GM12801 (cell line): ENCODE results near the gene PRSS22.

Source experiments
- TF ChIP-seq, protein P1 (sequence below): IDR thresholded peaks from one replicate; pipeline ENCODE4 v1.5.1; 2011; ENCODE audit warnings: control low read depth; ENCODE audit not compliant: insufficient read length; ENCODE audit errors: extremely low read depth

Gene PRSS22

DNA sequence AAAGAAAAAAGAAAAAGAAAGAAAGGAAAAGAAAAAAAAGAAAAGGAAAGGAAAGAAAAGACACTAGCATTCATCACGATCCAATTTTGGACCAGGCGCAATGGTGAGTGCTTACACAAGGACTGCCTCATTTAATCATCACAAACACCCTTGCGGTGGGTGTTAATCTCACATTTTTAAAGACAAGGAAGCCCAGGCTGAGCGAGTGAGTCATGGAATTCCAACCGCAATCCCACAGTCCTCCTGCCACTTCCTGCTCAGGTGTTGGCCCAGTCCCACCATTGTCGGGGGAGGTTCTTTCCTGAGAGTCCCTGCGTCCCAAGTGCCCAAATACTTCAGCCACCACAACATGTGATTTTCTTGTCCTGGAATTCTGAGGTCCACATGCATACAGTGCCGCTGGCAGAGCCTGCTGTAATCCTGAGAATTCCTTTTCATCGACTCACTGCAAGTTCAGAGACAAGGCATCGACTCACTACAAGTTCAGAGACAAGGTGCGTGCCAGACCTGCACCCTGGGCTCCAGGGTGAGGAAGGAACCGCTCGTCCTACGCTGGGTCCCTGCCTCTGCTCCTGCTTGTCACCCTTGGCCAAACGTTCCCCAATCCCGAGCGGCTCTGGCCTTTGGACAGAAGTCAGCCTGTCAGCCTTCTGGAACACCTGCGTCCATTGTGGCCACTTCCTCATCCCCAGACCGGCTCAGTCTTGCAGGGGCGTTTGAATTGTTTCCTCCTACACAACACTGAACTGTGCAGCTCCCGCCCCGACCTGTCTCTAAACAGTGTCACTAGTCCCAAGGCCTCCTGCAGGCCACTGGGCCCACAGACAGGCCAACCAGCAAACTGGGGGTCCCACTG, 22.1 kb downstream of the PRSS22 start:
- TF ChIP-seq, protein P1, sequence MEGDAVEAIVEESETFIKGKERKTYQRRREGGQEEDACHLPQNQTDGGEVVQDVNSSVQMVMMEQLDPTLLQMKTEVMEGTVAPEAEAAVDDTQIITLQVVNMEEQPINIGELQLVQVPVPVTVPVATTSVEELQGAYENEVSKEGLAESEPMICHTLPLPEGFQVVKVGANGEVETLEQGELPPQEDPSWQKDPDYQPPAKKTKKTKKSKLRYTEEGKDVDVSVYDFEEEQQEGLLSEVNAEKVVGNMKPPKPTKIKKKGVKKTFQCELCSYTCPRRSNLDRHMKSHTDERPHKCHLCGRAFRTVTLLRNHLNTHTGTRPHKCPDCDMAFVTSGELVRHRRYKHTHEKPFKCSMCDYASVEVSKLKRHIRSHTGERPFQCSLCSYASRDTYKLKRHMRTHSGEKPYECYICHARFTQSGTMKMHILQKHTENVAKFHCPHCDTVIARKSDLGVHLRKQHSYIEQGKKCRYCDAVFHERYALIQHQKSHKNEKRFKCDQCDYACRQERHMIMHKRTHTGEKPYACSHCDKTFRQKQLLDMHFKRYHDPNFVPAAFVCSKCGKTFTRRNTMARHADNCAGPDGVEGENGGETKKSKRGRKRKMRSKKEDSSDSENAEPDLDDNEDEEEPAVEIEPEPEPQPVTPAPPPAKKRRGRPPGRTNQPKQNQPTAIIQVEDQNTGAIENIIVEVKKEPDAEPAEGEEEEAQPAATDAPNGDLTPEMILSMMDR, result no peak

DNA sequence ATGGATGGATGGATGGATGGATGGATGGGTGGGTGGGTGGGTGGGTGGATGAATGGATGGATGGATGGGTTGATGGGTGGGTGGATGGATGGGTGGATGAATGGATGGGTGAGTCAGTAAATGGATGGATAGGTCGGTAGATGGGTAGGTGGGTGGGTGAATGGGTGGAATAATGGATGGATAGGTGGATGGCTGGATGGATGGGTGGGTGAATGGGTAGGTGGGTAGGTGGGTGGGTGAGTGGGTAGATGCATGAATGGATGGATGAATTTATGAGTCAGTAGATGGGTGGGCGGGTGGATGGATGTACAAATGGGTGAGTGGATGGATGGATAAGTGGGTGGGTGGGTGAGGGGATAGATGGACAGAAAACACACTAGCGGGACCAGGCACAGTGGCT, 23.0 kb downstream of the PRSS22 start:
- TF ChIP-seq, protein P1, result no peak

DNA sequence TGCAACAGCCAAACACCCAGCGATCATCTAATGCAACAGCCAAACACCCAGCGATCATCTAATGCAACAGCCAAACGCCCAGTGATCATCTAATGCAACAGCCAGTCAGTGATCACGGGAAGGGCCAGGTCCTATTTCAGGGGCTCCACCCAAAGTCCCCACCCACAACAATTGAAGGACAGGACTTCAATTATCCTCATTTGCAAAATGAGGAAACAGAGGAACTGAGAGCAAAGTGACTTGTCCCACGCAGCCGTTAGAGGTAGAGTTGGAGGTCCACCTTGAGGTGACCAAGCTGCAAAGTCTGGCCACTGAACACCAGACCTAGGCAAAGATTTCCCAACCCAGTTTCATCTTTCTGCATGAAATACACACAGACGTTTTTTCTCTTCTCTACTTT, 24.2 kb downstream of the PRSS22 start:
- TF ChIP-seq, protein P1, result no peak

DNA sequence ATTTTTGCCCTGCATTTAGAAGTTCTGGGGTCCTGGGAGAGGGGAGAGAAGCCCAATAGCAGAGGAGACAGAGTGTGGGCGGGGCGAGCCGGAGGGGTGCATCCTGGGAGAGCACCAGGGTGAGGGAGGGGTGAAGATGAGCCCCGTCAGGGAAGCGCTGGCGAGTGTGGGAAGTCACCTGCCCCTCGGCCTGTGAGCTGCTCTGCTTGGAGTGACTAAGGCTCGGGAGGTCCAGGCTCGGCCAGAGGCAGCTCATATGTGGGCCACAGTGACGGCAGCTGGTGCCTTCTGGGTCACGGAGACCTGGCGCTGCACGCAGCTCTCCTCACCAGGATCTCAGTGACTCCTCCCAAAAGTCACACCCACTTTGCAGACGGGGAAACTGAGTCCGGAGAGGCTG, 26.8 kb downstream of the PRSS22 start:
- TF ChIP-seq, protein P1, result no peak

DNA sequence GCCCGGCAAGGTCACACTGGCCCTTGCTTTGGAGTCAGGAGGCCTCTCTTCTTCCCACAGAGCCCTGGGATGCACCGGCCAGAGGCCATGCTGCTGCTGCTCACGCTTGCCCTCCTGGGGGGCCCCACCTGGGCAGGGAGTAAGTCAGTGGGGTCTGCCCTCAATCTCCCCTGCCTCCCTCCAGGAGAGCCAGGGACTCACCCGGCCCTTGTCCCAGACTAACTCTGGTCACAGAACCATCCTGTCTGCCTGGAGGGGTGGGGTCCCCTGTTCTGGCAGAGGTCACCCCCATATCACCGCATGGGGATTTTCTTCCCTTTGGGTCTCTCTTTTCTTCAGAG, 27.6 kb downstream of the PRSS22 start:
- TF ChIP-seq, protein P1, result no peak

DNA sequence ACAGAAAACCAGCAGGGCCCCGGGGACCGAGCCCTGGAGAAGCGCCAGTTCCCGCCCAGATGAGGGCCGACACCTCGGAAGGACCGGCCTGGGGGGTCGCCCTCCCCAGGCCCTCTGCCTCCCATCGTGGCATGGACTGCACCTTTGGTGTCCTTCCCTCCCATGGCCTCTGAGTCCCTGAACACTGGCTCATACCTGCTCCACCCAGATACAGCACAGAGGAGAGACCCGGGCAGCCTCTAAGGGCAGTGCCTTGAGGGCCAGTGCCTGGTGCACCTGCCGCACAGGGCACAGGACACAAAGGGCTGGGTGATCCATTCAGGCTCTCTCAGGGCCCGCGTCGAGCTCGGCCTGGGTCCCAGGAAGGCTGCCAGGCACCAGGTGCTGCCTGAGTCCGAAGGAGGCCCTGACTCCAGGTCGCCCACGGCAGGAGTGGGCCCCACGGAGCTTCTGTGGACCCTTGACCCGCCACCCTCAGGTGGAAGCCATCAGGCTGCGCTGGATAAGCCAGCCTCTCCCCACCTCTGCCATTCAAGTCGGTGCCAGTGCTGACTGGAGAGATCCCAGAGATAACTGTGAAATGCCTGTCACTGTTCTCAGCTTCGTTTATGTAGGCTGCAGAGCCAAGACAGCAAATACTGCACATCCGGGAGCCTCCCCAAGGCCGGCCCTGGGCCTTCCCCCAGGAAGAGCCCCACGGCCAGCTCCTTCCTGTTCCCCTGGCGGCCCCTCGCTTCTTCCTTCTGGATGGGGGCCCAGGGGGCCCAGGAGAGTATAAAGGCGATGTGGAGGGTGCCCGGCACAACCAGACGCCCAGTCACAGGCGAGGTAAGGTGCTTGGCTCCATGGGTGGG, 28.2 kb downstream of the PRSS22 start, which contains the start of gene ZG16B:
ZG16B (plus strand) TSS at position 803 of the 854 bp plus-strand sequence. CDS start 139 bp downstream, outside the sequence.
- TF ChIP-seq, protein P1, result no peak

DNA sequence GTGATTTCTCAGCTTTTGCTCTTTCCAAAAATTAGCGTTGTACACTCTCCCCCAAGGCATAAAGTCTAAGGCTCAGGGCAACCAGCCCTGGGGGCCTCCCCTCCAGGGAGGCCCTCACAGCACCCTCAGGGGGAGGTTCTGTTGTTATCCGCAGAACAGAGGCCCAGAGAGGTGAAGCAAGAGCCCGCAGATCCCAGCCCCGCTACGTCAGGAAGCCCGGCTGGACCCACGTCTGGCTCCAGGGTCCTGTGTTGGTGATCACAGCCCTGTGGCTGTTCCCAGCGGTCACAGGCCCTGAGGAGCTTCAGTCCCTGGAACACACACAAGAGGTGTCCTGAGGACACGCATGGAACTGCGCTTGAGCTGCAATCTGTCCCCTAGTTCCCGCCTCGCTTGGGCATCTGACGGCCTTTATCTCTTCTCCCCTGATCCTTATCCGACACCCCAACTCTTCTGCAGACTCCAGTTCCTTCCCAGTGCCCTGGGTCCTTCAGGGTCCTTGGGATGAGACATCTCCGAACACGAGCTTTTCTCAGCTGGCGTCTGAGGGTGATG, 29.0 kb downstream of the PRSS22 start:
- TF ChIP-seq, protein P1, result no peak
